HG03460 (cell line): Measurements from ENCODE around the gene KLRF1.

Experiments used
- ATAC-seq: cut with Tn5 transposase; IDR thresholded peaks from one replicate; pipeline ENCODE4 v1.9.1; 2021; ENCODE audit not compliant: unreplicated experiment

KLRF1 gene

GRCh38 chr12:9827209-9827888 is at the start of gene KLRF1:
TSS of gene KLRF1 (plus strand) at chr12:9827481. CDS start at chr12:9827545, 64 bp downstream.
- ATAC-seq: no peak

GRCh38 chr12:9779209-9779608 is 48.1 kb upstream of the KLRF1 start:
- ATAC-seq: no peak

GRCh38 chr12:9781360-9781759 is 45.9 kb upstream of the KLRF1 start:
- no peak for ATAC-seq

GRCh38 chr12:9782547-9783382 is 44.5 kb upstream of the KLRF1 start:
- ATAC-seq: no peak

GRCh38 chr12:9784326-9784725 is 43.0 kb upstream of the KLRF1 start:
- ATAC-seq: no peak

GRCh38 chr12:9784816-9785215 is 42.5 kb upstream of the KLRF1 start:
- no peak for ATAC-seq

- no peak for ATAC-seq
Observed at GRCh38 chr12:9786726-9787717, 40.3 kb upstream of the KLRF1 start.

- ATAC-seq: no peak
Observed at GRCh38 chr12:9792185-9792900, 34.9 kb upstream of the KLRF1 start.

- no peak for ATAC-seq
Observed at GRCh38 chr12:9792961-9793617, 34.2 kb upstream of the KLRF1 start.

- no peak for ATAC-seq
Observed at GRCh38 chr12:9793779-9794395, 33.4 kb upstream of the KLRF1 start.

GRCh38 chr12:9794484-9795093 is 32.7 kb upstream of the KLRF1 start:
- no peak for ATAC-seq

GRCh38 chr12:9795945-9796344 is 31.3 kb upstream of the KLRF1 start:
- ATAC-seq: no peak

- ATAC-seq: no peak
Observed at GRCh38 chr12:9796346-9796745, 30.9 kb upstream of the KLRF1 start.

- ATAC-seq: no peak
Observed at GRCh38 chr12:9796971-9797370, 30.3 kb upstream of the KLRF1 start.

GRCh38 chr12:9797722-9798619 is 29.3 kb upstream of the KLRF1 start:
- peak; percentile 99 for ATAC-seq

- no peak for ATAC-seq
Observed at GRCh38 chr12:9799961-9800360, 27.3 kb upstream of the KLRF1 start.

GRCh38 chr12:9805883-9806282 is 21.4 kb upstream of the KLRF1 start:
- ATAC-seq: no peak

GRCh38 chr12:9806714-9807113 is 20.6 kb upstream of the KLRF1 start:
- ATAC-seq: no peak
